Activated naive CD4-positive, alpha-beta T cell treated with anti-CD3 and anti-CD28 coated beads, Interleukin-2, amount 50 U/mL, for 72 hours (primary cell): ENCODE measurements around the gene LSP1. TPM values are rescaled to one million over a fixed set of nuclear protein-coding genes. Genes with fewer than 3 reads are reported as not detected.

Experiments used
- ATAC-seq, 2 donors: fragments of 150-1000 bp; cut with Tn5 transposase; 2 replicates each; pipeline ENCODE4 v1.10.0; 2021; ENCODE audit warnings: mild to moderate bottlenecking in 2 of 2, moderate library complexity in 2 of 2
- DNase-seq, 2 donors: peaks; one replicate each; pipeline ENCODE4 v3.0.0; 2021 to 2022; ENCODE audit warnings: low spot score in 2 of 2
- H3K27ac Mint-ChIP-seq, 2 donors: one replicate each; pipeline ENCODE4 v1.8.0; 2022; ENCODE audit warnings: mild to moderate bottlenecking in 2 of 2, mixed read lengths in 2 of 2
- H3K36me3 Mint-ChIP-seq, 2 donors: one replicate each; pipeline ENCODE4 v1.8.0; 2022; ENCODE audit warnings: mixed read lengths in 2 of 2
- H3K9me3 Mint-ChIP-seq, 2 donors: one replicate each; pipeline ENCODE4 v1.8.0; 2022; ENCODE audit warnings: mixed read lengths in 2 of 2
- total RNA-seq, 2 donors: library from RNA; stranded (reverse); gene quantifications; one replicate each; pipeline ENCODE4 v1.2.3, GENCODE V29; 2022

Gene LSP1
- total RNA-seq, 2 donors from 2014 or later = 102 to 263 TPM

DNA sequence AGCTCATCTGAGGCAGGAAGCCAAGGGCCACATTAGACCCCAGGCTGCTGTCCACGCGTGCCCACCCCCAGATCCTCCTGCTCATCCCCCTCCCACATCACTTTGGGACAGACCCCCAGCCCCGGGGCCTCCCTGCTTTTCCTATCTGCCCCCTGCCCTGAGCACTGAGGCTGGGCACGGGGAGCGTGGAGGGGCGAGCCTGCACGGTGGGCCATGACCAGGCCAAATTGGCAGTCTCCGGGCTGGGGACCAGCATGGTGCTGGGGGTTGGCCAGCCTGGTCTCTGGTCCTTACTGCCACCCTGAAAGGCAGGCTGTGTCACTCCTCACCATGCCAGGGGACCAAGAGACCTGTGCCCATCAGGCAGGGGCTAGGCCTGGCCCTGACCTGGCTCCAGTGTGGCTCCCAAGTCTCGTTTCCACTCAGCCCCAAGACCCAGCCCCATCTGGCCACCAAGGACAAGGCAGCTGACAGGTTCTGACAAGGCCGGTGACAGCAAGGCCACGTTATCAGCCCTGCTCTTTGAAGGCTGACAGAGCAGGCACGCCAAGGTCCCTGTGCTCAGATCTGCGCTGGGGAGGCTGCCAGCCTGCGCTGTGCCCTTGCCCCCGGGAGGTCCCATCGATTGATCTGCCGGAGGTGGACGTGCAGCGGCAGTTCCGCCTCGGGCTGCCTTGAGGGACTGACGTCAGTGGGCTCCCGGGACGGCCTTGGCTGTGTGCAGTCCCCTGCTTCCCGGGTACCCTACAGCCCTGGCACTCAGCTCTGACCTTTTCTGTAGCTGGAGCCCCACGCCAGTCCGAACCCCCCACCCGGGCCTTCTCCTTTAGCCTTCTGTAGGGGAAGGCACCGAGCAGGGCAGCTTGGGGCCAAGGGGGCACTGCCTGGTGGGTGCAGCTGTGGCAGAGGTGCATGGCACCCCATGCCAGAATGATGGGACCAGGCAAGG, 10.5 kb upstream of the LSP1 start:
- H3K27ac Mint-ChIP-seq = no peak overlapping the region
- ATAC-seq (no peak), DNase-seq (no peak)
- no peaks in the 10 kb centered on the region for H3K9me3 Mint-ChIP-seq
- no peaks in the 10 kb centered on the region for H3K36me3 Mint-ChIP-seq

DNA sequence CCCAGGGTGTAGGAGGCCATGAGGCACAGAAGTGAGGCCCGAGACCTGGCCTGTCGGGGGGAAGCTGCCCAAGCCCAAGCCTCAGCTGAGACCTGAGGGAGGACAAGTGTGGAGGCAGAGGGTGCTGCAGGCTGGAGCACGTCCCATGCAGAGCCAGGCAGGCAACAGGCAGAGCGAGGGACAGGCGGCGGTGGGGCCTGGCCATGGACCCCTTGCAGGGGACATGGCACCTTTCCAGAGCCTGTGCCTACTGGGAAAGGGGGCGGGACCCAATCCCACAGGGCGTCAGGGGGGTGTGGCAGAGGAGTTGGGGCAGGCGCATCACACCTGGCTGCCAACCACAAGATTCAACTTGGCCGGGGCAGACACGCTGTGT, 9.8 kb upstream of the LSP1 start:
- DNase-seq (no peak), ATAC-seq (no peak)
- no peaks in the 10 kb centered on the region for H3K9me3 Mint-ChIP-seq
- H3K27ac Mint-ChIP-seq = no peak overlapping the region
- H3K36me3 Mint-ChIP-seq = no peaks in the 10 kb centered on the region

DNA sequence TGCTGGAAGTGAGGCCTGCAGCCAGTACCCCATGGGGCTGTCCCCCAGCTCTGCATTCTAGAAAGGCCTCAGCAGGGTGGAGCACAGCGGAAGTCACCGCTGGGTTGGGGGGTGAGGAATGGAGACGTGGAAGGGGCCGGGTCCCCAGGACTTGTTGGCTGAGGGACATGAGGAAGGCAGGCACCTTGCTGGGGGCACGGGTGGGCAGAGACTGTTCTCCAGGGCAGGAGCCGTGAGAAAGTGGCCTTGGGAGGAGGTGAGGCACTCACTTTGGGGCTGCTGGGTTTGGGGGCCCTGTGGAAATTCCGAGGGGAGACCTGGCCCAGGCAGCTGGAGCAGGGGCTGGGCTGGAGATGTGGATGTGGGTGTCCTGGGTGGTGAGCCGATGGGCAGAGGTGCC, 9.1 kb upstream of the LSP1 start:
- DNase-seq (no peak), ATAC-seq (no peak)
- H3K36me3 Mint-ChIP-seq = no peaks in the 10 kb centered on the region
- no peaks in the 10 kb centered on the region for H3K9me3 Mint-ChIP-seq
- H3K27ac Mint-ChIP-seq = peak overlapping the region in 1 of 2 donors; percentile 84

DNA sequence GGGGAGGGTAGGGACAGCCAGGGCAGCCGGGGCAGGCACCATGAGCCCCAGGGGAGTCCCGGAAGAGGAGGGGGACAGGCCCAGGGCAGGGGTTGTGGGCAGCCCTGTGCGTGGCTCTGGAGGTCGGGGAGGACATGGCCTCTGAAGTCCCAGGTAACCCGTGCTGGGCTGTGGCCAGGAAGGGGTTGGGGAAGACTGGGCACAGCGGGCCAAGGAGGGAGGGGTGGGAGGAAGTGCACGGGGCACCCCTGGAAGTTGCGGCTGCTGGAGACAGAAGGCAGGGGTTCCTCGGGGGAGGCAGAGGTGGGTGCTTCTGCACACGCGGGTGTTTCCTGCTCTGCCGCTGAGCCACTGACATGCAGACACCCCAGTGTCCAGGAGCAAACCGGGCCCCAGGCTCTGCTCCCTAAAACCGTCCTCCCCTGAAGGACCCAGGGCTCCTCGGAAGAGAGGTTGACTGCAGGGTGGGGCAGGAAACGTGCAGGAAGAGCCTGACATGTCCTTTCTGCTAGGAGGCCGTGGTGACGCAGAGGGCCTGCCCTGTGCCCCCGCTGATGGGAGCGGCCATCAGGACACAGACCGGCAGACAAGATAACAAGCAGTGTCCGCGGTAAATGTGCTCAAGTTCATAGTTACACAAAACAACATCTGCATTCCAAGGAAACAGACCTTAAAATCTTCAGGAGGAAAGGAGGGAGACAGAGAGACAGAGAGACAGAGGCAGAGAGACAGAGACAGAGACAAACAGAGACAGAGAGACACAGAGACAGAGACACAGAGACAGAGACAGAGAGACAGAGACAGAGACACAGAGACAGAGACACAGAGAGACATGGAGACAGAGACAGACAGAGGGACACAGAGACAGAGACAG, 8.4 kb upstream of the LSP1 start:
- Mint-ChIP-seq H3K9me3 (no peaks in the 10 kb centered on the region), H3K36me3 (no peaks in the 10 kb centered on the region), H3K27ac (peak overlapping the region; percentile 75 to 84)
- peak in 1 of 2 donors; percentile 76 for DNase-seq
- ATAC-seq = peak; percentile 33 to 87

DNA sequence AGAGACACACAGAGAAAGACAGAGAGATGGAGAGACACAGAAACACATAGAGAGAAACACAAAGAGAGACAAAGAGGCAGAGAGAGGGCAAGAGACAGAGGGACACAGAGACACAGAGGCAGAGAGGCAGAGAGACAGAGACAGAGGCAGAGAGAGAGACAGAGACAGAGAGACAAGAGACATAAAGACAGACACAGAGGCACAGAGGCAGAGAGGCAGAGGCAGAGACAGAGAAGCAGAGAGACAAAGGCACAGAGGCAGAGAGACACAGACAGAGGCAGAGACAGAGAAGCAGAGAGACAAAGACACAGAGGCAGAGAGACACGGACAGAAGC, 7.8 kb upstream of the LSP1 start:
- DNase-seq (no peak), ATAC-seq (peak in 1 of 2 donors; percentile 39)
- peak overlapping the region; percentile 75 to 84 for H3K27ac Mint-ChIP-seq
- no peaks in the 10 kb centered on the region for H3K9me3 Mint-ChIP-seq
- H3K36me3 Mint-ChIP-seq = no peaks in the 10 kb centered on the region

DNA sequence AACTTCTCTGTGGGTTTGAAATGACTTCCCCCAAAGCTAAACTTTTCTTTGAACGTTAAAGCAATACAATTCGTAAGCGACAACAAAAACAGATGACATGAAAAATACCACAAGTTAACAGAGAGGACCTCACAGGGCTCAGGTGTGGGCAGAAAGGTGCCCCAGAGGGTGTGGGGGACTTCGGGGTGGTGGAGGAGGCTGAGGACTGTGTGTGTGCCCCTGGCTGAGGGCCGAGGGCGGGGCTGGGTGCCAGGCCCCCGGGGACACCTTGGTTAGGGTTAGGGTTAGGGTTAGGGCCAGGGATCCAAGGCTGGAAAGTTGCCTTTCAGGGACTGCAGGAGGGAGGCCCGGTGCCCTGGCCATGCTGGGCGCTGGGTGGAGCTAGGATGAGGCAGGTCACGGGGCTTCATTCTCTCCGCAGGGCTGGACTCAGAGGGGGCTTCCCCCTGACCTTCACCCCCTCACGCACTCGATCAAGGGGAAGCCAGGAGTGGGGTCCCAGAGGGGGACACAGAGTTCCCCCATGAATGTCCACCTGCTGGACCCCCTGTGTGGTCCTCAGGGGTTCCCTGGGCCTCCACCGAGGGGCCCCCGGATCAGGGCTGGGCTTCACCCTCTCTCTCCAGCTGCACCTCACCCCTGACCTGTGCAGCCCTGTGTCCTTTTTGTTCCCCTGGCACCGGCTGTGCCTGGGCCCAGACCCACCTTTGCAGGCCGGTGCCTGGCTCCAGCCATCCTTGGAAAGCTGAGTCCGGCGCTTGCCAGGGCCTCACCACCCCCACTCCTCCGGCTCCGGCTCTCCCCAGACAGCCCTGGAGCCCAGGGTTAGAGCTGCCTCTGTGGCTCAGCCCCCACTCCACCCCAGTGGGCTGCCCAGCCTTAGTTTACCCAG, 7.1 kb upstream of the LSP1 start:
- no peaks in the 10 kb centered on the region for H3K36me3 Mint-ChIP-seq
- no peak for DNase-seq
- no peaks in the 10 kb centered on the region for H3K9me3 Mint-ChIP-seq
- H3K27ac Mint-ChIP-seq = peak overlapping the region; percentile 75 to 84
- peak in 1 of 2 donors; percentile 61 for ATAC-seq

DNA sequence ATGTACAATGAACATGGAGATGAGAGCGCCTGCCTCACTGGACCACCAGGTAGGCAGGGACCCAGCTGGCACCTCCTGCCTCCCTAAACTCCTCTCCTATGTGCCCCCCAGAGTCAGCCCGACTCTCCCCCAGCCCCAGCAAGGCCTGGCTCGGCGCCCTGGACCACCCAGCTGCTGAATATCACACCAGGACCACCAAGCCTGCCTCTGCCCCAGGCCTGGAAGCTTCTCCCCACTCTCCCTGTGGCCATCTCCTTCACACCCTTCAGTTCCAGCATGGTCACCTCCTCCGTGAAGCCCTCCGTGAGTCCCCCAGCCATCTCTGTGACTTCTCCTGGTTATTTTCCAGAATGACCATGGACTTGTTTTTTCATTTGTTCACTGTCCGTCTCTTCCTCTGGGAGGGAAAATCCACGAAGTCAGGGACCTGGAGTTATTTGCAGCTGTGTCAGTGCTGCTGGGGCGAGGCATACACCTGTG, 6.4 kb upstream of the LSP1 start:
- ATAC-seq = no peak
- H3K36me3 Mint-ChIP-seq = no peaks in the 10 kb centered on the region
- peak overlapping the region; percentile 45 to 70 for H3K27ac Mint-ChIP-seq

DNA sequence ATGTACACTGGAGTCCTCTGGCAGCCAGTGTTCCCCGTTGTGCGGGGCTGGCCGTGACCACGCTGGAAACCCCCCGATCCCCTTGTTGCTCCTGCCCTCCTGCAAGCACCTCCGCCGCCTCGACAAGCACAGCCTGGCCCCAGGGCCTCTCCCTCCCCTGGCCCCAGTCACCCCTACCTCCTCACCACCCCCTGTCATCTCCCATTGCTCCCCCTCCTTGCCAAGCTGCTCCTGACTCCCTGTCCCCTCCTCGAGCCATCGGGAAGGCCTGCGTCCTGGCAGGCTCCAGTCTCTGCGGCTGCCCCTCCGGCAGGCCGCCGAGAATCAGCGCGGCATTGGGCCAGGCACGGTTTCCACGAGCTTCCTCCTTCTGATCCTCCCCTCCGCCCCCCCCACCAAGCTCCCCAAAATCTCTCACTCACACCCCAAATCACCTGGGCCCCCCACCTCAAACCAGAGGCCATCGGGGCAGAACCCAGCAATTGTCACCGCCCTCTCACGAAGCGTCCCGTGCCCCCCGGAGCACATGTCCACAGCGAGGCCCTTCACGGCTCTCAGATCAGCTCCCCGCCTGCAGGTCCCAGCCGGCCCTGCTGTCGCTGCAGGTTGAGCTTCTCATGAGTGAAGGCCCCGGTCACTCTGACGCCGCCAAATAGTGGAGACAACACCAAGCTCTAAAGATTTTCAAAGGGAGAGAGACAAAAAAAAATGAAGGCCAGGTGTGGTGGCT, 5.7 kb upstream of the LSP1 start:
- DNase-seq = no peak
- Mint-ChIP-seq H3K27ac (peak overlapping the region in 1 of 2 donors; percentile 45), H3K9me3 (no peaks in the 10 kb centered on the region)

More for the DNA sequence above, 6.4 kb upstream of the LSP1 start:
- DNase-seq = no peak
- no peaks in the 10 kb centered on the region for H3K9me3 Mint-ChIP-seq

DNA sequence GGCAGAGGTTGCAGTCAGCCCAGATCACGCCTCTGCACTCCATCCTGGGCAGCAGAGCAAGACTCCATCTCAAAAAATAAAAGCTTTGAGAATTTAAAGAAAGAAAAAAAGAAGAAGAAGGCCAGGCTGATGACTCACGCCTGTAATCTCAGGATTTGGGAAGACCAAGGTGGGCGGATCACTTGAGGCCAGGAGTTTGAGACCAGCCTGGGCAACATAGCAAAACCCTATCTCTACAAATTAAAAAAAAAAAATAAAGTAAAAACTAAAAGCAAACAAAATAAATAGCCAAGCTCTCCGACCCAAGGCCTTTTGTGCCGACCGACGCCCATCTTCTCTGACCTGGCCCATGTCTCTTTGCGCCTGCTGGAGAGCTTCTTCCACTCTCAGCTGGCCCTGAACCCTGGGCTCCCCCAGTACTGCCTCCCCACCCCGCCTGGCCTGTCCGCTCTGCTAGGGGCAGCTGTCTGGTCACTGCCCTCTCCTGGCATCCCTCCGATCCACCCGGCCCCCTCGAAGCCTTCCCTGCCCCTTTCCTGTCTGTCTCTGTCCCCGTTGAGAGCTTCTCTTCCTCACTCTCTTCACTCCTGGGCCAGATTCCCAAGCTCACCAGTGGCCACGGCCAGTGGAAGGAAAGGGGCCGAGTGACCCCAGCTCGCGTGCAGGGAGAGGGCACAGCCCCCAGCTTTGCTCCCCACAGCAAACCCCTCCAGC, 4.8 kb upstream of the LSP1 start:
- H3K27ac Mint-ChIP-seq = peak overlapping the region in 1 of 2 donors; percentile 13
- H3K9me3 Mint-ChIP-seq = no peaks in the 10 kb centered on the region
- peaks cover 2 to 4% of the 10 kb centered on the region in 2 donors for H3K36me3 Mint-ChIP-seq
- DNase-seq (no peak), ATAC-seq (no peak)

More for the DNA sequence above, 5.7 kb upstream of the LSP1 start:
- no peak for ATAC-seq
- no peaks in the 10 kb centered on the region for H3K36me3 Mint-ChIP-seq

DNA sequence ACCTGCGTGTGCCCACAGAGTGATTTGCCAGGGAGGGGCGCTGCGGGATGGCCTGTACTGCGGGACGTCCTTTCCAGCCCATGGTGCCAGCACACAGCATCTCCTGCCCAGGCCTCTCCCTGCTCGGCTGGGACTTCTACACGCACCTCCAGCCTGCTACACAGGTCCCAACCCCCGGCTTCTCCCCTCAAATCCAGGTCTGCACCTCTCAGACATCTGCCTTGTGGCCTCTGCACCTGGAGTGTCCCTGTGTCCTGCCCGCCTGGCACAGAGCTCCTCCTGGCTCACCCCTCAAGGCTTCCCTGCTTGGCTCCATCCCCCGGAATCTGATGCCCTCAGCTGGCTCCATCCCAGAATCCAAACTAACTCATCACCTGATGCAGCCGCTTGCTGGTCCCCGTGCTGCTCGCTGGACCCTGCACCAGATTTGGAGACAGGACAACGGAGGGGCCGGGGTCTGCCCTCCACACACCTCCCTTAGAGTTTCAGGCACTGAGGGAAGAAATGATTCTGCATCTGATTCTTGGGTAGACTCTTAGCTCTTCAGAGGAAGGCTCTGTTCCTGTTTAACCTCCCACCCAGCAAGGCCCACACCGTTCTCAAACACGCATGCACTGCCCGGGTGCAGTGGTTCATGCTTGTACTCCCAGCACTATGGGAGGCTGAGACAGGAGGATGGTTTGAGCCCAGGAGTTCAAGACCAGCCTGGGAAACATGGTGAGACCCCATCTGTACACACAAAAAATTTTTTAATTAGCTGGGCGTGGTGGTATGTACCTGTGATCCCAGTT, 4.0 kb upstream of the LSP1 start:
- DNase-seq (no peak), ATAC-seq (no peak)
- no peaks in the 10 kb centered on the region for H3K9me3 Mint-ChIP-seq
- peaks cover 10 to 12% of the 10 kb centered on the region in 2 donors for H3K36me3 Mint-ChIP-seq
- H3K27ac Mint-ChIP-seq = peak overlapping the region in 1 of 2 donors; percentile 39

DNA sequence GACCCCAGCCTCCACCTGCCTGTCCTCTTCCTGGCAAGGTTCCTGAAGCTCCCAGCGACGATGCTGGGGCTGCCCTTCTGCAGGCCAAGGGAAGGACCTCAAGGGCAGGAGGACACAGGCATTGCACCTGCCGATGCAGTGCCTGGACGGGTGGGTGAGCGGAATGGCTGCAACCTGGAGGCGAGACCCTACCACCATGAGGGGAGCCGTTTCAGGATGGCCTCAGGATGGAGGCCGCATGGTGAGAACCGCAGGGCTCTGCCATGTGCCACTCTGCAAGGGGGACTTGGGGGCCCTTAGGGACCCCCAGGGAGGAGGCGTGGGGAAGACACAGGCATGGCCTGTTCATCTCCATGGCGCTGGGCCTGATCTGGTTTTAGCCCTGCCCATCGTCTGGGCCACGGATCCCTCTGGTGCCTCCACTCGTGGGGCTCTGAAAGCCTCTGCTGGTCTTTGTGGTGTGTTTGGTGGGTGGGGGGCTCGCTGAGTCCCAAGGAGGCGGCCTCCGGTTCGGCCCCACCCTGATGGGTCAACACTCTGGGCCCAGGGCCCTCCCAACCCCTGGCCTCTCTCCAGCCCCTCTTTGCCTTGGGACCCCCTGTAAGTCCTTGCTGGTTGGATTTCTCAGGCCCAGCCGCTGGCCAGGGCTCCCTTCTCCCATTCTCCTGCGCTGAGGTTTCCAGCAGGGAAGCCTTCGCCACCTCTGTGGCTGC, 1.3 kb upstream of the LSP1 start:
- Mint-ChIP-seq H3K27ac (peak overlapping the region; percentile 94 to 99), H3K36me3 (peaks cover 11 to 15% of the 10 kb centered on the region in 2 donors), H3K9me3 (no peaks in the 10 kb centered on the region)
- no peak for ATAC-seq
- DNase-seq = no peak

DNA sequence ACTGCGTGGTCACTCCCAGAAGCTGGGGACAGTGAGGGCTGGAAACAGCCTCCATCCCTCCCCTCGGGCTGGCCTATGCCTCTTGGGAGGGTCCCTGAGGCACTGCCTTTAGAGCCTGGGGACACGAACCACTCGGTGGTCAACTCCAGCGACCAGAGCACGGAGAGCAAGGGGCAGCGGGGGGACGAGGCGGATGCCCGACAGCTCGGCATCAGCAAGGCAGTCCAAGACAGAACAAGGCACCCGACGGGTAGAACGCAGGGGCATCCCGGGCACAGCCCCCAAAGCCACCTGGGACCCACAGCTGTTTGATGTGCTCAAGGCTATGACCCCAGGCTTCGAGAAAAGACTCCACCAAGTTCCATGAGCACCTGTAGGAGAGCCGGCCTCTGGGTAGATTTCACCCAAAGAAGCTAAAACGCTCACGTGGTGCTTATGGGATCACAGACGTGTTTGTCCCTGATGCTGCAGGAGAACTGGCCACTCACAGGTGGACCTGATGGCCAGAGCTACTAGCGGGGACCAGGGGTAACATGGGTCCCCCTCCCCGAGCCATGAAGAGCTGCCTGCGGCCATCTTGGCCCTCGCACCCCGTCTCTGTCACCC, 510 bp upstream of the LSP1 start:
- H3K36me3 Mint-ChIP-seq = peaks cover 11 to 15% of the 10 kb centered on the region in 2 donors
- ATAC-seq (peak in 1 of 2 donors; percentile 5), DNase-seq (no peak)
- H3K27ac Mint-ChIP-seq = peak overlapping the region; percentile 94 to 99
- H3K9me3 Mint-ChIP-seq = no peaks in the 10 kb centered on the region

DNA sequence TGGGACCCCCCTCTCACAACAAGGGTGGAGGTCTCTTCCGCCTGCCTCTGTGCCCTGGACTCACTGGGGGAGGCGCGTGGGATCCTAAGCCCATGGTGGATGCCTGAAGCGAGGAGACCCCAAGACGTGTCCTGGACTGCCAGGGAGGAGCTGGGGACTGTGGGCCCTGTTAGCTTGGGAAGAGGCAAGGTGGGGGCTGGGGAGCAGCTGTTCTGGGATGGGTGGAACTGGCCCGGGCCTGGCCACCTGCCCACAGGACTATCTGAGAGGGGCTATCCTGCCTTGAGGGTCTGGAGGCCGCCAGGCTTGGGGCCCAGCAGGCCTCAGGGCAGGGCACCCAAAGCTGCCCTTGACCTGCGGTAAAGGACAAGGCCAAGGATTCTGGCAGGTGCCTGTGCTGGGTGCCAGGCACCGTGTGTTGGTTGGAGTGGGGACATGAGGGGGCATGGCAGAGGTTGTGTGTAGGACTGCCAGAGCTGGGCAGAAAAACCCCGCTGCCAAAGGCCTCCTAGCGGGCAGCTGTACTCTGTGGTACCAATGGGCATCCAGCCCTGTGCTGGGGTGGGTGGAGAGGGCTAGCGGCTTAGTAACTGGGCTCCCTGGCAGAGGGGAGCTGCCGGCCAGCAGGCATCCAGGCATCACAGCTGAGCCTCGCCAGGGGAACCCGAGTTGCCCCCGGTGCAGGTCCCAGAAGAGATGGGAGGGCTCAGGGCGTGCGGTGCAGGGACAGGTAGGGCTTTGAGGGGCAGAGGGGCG, 670 bp downstream of the LSP1 start:
- DNase-seq = no peak
- Mint-ChIP-seq H3K9me3 (no peaks in the 10 kb centered on the region), H3K27ac (peak overlapping the region; percentile 94 to 99), H3K36me3 (peaks cover 11 to 15% of the 10 kb centered on the region in 2 donors)
- ATAC-seq = no peak
